Ovary (tissue), 3 donors: Measurements from ENCODE around the gene MDM4.

Source experiments
- EP300 ChIP-seq: sonication (generic); formaldehyde crosslinking; IDR thresholded peaks from one replicate; pipeline ENCODE4 v1.6.1; 2017; ENCODE audit warnings: antibody characterized with exemption
- POLR2A ChIP-seq: fragments of 450-650 bp; IDR thresholded peaks from one replicate; pipeline ENCODE4 v1.6.1; 2017; ENCODE audit warnings: antibody characterized with exemption, mild to moderate bottlenecking, moderate library complexity
- TF ChIP-seq, protein P1 (sequence below), 3 donors: fragments of 450-650 bp in 2 of 3; fragments of 200-600 bp in 1 of 3; IDR thresholded peaks; one replicate each; pipeline versions ENCODE4 v1.5.1 to v1.8.0; 2016 to 2022; ENCODE audit warnings: antibody characterized with exemption in 3 of 3, mild to moderate bottlenecking in 1 of 3
- donor health status: DM: no; HTN: no; CAD: no.

DNA sequence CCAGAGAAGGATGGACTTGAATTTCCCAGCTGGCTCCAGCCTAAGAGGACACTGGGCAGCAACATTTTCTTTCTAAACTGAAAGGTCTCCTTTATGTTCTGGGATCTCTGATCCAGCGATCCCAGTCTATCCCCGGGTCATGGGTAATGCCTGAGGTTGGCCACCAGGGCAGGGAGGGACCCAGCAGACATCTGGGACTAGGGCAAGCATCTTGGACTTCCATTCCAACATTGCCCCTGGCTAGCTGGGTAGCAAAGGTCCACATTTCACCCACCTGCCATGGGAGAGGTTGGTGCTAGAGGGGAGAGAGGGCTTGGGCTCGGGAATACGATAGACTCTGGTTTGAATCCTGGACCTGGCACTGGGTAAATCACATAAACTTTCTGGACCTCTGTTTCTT lies 84.8 kb downstream of the MDM4 start:
- TF ChIP-seq, protein P1, sequence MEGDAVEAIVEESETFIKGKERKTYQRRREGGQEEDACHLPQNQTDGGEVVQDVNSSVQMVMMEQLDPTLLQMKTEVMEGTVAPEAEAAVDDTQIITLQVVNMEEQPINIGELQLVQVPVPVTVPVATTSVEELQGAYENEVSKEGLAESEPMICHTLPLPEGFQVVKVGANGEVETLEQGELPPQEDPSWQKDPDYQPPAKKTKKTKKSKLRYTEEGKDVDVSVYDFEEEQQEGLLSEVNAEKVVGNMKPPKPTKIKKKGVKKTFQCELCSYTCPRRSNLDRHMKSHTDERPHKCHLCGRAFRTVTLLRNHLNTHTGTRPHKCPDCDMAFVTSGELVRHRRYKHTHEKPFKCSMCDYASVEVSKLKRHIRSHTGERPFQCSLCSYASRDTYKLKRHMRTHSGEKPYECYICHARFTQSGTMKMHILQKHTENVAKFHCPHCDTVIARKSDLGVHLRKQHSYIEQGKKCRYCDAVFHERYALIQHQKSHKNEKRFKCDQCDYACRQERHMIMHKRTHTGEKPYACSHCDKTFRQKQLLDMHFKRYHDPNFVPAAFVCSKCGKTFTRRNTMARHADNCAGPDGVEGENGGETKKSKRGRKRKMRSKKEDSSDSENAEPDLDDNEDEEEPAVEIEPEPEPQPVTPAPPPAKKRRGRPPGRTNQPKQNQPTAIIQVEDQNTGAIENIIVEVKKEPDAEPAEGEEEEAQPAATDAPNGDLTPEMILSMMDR (IDR thresholded peaks at IDR 0.05), result no peak
- TF ChIP-seq POLR2A (no peak), EP300 (no peak)
